GM21737 (cell line): ENCODE results near the gene NAPB.

Experiments
- ATAC-seq: cut with Tn5 transposase; IDR thresholded peaks from one replicate; pipeline ENCODE4 v1.9.1; 2021; ENCODE audit warnings: mild to moderate bottlenecking, moderate library complexity; ENCODE audit not compliant: unreplicated experiment

The NAPB gene

DNA sequence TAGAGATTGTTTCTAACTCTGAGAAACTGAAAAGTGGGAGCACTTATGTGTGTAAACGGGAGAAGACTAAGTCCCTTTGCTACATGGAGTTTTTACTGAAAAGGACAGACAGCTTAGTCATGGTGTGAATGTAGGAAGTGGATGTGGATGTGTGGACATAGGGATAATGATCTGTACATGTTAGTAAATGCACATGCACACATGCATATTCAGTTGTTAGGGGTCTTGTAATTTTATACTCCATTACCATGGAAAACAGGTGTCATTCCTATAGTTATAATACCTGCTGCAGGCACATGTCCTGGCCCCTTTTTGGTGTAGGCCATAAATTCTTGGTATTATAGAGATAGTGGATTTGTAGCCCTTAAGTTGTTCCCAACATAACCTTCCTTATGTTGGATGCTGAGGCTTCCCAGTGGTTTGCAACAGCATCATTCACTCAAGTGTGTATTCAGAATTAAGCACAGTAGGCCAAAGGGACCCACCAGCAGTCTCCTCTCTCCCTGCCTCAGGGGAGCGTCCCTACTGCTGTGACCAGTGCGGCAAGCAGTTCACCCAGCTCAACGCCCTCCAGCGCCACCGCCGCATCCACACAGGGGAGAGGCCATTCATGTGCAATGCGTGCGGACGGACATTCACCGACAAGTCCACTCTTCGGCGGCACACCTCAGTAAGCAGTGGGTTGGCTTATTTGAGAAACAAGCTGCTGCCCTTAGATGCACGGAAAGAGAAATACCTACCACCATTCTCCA, 52.0 kb downstream of the NAPB start:
- no peak for ATAC-seq

DNA sequence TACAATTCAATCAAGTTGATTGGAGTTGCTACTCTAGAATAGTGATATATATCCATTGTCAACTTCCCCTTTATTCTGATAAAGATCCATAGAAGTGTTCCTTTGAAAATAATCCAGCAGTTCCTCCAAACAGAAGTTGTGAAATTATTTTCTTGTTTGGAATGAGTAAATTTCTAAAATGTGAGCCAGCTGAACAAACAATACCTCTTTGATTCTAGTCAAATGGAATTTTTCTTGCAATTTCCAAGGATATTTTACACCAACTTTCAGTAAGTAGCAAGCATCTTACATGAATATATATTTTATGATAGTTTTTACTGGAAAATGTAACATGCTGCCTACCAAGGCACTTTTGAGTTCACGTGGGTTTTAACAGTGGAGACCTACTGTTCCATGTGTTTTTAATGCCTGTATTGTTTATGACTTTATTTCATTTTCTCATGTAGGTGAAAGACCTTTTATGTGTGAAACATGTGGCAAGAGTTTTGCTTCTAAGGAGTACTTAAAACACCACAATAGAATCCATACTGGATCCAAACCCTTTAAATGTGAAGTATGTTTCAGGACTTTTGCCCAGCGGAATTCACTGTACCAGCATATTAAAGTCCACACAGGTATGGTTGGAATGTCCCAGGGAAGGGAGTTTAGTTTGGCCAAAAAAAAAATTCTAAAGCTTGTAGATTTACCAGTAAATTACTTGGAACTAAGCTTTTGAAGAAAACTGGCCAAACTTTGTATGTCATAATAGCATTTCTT, 52.8 kb downstream of the NAPB start:
- no peak for ATAC-seq

DNA sequence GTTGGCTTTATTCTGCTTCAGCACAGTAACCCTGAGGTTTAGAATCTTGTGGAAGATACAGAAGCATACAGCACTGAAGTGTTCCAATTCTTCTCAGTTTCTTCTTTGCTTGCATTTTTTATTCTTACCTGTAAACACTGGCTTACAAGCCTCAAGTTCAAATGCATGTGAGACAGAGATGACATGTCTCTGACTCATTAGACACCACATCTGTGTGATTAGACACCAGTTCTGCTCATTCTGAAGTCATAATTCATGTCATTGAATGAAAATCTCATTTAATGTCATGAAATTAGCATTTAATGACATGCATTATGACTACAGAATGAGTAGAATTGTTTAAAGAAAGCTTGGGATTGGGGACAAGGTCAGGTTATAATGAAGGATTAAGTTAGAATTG, 53.5 kb downstream of the NAPB start:
- ATAC-seq, result no peak

DNA sequence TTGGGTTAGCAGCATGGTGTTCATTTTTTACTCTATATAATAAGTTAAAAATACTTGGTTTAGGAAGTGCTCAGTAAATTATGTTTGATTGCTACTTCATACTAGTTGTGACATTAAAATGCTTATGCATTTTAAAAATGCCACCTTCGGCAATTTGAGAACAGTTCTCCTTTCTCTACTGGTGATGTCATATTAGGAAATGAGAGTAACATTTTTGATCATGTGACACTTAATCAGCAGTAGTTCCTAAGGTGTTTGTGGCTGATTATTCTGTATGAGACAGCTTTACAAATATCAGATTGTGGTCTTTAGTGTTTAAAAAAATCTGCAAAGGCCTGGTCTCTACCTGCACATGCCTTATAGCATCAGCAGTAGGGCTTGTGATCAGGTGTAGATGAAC, 54.9 kb downstream of the NAPB start:
- ATAC-seq, result no peak

DNA sequence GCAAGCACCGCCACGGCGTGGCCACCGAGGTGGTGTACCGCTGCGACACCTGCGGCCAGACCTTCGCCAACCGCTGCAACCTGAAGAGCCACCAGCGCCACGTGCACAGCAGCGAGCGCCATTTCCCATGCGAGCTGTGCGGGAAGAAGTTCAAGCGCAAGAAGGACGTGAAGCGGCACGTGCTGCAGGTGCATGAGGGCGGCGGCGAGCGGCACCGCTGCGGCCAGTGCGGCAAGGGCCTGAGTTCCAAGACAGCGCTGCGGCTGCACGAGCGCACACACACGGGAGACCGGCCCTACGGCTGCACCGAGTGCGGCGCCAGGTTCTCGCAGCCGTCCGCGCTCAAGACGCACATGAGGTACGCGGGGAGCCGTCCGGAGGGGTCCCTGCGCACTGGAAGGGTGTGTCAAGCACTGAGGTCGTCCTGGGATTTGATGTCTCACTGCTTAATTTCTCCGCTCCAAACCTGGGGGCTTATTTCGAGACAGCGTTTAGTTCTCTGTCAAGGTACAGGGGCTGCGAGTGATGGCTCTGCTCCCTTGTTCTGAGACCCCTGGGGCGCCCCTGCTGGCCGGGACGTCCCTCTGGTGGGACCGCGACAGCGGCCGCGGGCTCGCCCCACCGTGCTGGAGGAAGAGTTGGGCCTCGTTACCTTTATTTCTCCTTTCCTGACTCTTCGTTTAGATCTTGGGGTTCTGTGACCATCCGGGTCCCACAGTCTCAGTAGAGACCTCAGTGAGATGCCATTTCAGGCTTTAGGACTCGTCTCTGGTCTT, 55.7 kb downstream of the NAPB start:
- no peak for ATAC-seq

DNA sequence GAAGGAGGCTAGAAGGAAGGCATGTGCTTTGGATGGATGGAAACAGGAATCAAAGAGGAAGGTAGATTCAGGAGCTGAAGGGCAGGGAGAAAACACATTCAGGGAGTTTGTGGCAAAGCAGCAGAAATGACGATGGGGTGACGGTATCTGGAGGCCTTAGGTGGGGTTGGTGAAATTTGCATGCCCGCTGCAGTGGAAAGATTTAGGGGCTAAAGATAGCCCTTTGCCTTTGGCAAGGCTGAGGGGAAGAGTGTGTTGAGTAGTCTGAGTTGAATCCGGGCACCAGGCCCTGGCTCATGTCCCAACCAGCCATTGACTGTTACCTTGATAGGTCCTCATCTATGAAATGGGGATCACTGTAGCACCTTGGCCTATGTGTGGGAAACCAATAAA, 58.0 kb downstream of the NAPB start:
- no peak for ATAC-seq

DNA sequence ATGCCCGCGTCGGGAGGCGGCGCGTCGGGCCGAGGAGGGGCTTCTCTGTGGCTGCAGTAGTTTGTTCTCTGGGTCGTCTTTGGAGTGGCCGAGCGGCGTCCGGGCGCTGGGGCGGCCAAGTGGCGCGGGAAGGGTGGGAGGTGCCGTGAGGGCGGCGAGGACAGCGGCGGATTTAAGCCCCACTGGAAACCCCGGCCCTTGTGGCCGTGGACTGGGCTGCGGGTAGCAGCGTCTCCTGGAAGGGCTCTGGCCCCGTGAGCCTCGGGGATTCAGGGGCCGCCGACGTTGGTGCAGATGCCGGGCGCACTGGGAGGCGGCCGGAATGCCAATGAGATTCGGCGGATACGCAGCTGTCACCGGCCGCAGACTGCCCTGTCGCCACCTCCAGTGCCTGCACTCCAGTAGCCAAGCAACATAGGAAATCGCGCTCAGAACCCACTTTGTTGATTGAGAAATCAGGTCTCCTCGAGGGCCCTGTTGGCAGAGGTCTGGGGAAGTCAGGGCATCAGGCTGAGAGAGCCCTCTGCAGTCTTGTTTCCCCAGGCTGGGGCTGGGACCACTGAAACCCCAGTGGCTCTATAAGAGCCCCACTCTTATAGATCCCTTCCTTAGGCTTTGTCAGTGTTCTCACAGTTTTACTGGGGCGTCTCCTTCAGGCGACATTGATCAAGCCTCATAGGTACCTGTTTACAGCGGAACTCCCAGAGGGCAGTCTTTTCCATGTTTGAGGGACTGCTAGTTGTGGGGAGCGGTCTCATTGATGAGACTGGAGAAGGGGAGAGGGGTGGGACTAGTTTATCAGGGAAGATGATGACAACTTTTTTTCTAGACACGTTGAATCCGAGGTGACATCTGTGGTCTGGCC, 58.7 kb downstream of the NAPB start:
- ATAC-seq, result peak; percentile 14

DNA sequence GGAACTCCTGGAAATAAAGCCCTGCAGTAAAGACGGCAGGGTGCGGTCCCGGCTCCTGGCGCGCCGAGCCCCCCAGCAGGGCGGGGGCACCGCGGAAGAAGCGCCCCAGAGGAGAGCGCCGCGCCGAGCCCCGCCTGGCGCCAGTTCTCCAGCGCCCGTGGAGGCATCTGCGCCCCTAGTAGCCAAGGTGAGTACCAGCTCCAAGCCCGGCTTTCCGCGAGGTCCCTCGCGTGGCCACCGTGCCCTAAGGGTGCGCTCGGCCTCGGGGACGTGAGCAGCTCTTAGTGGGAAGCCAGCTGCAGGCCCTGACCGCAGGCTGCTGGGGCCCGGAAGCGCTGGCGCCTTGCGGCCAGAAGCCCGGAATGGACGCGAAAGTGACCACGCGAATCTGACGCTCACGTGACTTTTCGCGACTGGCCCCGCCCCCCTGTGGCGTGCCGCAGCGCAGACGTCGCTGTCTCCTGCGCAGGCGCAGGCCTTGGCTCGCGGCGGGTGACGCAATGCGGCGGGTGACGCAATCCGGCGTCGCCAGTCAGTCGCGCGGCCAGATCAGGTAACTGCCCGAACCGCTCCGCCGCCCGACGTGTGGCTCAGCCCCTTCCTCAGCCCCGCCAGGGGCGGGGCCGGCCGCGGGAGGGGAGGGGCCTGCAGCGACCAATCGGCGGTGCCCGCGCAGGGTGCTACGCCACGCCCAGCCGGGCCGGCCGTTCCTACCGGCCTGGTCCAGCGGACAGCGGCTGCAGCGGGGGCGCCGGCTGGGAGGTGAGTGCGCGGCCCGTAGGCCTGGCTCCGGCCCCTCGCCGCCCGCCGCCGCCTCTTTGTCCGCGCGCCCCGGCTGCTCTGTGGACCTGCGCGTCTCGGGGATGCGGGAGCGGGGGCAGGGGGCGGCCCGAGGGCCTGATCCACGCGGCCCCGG, 59.6 kb downstream of the NAPB start, which contains the start of gene GZF1:
GZF1 (plus strand) TSS at position 707 of the 916 bp plus-strand sequence. CDS start 2,202 bp downstream, outside the sequence.
- ATAC-seq, result peak; percentile 67

DNA sequence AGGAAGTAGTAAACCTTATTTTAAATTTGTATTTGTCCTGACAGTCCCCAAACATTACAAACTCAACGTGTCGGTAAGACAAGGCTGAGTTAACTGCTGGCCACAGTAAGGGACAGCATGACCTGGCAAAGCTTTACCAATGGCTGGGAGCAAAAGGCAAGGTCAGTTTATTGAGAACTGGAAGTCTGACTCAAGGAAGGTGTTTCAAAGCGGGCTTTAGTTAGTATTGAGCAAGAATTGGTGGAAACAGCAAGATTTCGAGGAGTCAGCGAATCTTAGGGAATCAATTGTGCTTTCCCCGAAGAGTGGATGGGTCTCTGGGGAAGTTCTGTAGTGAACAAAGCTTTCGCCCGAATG, 60.2 kb downstream of the NAPB start:
- ATAC-seq, result no peak

DNA sequence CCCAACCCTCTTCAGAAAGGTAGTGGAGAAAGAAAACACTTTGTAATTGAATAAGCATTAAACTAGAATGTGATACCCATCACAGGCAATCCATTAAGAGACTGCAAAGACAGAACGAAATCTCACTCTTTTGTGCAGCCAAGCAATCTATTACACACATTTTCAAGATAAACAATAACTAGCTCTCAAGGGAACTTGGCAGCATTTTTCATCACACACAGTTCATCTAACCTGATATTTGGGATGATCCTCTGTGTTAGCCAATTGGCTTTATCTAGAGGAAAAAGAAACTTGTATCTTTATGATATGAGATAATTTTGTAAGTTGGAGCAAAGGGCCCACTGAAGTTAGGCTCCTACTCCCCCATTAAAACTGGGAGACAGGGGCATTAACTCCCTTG, 60.8 kb downstream of the NAPB start:
- ATAC-seq, result no peak

DNA sequence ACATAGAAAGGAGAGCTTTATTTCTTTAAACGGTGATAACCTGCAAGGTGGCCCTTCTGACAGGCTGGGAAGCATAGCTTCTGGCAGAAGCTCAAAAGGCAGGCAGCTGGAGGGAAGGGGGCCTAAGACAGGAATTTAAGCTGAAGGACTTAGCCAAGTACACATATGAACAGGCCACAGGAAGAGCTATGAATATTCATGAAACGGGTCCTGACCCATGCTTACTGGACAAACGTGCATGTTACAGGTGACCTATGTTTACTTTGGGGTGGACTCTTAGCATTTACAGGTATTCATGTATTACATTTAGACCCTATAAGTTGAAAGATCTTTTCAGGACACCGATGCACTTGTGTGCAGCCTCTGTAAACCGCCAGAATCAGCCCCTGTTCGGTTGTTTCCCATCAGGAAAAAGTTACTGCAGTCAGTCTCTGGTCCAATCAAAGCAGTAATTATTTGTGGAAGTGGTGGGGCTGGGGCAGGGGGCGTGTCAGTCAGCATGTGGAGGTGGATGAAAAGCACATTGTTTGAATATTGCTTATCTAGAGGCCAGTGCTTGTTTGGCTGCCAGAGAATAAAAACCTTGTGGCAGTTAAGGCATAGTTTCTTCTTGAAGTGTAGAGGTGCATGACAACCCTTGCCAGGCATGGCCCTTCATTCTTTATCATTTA, 62.2 kb downstream of the NAPB start:
- ATAC-seq, result no peak

DNA sequence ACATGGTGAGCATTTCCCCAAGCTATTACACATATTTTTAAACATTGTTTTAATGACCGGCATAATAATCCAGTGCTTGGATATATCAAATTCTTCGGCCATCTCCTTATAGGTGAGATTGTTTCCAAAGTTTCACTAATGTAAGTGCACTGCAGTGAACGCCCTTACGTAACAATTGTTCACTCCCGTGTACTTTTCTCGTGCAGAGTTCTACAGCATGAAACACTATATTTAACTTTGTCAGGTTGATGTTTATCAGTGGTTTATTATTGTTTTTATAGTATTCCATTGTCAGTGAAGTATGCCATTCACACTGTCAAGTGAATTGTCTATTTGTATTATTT, 62.8 kb downstream of the NAPB start:
- ATAC-seq, result no peak

DNA sequence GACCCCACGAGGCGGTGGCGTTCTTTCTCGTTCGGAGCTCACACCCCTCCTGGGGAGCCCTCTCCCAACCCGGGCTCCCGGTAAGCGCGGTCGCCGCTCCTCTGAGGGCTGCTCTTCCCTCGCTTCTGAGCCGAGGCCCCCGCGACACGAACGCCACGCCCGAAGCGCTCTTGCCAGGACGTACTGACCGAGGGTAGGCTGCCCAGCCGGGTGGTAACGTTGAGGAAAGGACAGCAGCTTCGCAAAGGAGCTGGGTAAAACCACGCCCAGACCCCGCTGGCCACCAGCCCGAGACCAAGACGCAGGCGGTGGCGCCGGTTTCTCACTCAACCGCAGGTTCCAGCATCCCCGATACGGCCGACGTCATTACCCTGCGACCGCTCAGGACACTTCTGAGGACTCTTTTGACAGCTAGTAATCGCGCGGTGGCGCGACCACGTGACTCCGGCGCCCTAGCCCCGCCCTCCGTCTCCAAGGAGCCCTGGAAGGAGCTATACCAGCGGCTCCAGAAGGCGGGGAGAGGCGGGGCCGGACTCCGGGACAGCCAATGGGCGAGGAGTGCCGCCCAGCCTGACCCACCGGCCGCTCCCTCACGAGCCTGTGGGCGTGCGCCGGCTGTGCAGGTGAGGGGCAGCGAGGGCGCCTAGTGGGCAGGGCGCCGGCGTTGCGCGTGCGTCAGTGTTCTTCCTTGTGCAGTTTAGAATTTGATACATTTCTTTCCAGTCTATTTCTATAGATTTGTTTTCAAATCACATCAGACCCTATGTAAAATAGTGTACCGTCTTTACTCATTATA, 63.3 kb downstream of the NAPB start:
- peak; percentile 74 for ATAC-seq

DNA sequence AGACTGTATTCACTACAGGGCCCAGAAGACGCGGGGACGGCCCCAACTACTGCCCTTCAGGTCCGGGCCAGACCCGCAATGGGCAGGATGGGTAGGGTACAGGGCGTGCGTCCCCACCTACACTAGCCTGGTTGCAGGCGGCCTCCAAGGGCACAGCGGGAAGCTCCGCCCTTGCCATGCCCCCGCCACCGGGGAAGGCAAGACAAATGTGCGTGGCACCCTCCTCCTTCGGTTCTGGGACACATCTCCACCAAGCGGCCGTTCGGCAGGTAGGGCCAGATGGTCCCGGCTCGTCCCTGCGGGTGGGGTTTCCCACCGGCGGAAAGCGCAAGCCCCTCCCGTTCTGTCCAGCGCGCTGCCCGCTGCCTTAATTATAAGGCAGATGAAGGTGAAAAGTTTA, 65.1 kb downstream of the NAPB start:
- no peak for ATAC-seq

DNA sequence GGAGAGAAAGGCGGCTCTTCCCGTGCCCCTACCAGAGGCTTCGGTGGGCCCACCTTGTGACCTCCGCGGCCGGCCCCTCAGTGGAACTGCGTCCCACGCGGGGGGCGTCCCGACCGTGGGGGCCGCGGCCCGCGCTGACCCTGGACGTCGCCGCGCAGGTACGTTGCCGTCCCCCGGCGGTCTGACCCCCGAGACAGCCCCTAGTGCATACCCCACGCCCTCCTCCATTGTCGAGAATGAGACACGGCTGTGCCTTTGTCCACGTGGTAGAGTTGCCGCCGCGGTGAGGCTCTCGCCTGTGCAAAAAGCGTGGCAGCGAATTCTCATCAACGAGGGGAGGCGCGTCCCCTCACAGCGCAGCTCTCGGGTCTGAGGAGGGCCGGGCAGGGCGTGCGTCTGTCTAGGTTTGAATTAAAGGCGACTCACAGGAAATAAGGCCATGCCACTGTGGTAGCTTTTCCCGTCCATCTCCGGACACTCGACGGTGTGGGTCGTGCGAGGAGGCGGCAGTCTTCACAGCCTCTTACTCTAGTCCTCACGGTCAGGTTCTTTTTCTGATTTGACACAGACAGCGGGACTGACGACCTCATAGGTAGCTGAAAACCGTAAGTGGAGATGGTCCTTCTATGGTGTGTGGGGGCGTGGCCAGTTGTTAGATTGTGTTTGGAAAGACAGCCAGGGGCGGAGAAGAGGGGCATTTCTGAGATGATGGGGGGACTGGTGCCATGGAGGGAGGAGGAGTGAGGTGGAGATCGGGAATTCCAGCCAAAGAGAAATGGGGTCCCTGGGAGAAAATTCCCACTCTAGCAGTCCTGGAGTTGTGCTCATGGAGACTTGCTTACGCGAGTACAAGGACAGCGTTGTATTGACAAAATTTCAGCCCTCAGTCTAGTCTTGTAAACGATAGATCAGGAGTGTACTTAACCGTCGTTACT, 70.1 kb downstream of the NAPB start:
- ATAC-seq, result peak; percentile 14

DNA sequence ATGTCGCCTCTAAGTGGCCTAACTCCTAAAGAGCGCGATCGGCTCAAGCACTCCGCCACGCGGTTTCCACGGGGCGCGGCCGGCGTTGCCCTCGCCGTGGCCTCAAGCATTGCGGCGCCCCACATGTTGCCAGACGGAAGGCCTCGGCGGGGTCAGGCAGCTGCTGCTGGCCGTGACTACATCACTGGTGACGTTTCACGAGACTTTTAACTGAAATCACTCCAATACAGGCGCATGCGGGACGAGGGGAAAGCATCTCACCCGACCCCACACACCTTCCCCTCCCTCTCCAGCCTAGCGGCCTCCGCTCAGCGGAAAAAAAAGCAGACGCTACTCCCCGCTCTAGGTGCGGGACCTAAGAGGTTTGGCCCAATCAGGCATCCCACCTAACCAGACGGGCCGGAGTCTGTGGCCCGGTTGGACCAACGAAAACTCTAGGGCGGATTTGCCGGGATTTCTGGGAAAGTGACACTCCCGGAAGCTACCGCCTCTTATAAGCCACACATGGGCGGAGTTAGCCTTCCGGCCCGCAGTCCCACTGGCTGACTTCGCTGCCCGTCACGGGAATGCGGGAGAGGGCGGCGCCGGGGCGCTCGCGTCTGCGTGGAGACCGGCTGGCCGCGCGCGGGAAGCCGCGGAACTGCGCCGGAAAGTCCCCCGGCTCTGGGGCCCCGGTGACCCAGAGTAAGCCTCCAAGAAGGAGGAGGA, 70.9 kb downstream of the NAPB start, which contains the start of gene NXT1:
NXT1 (plus strand) TSS at position 596 of the 708 bp plus-strand sequence. CDS start 3,251 bp downstream, outside the sequence.
- ATAC-seq, result peak; percentile 80
